ENCODE measurements around the gene TCEAL7.

TCEAL7 gene

GRCh38 chrX:103373581-103373980 is 43.5 kb downstream of the TCEAL7 start:
- Mint-ChIP-seq H3K4me3 (no peak overlapping the region), H3K27ac (no peak overlapping the region), H3K9me3 (peaks cover 26% of the 10 kb centered on the region), H3K27me3 (ENCODE audit: low read depth, poor library complexity) (no peaks in the 10 kb centered on the region), H3K36me3 (ENCODE audit: low read depth) (peaks cover 11% of the 10 kb centered on the region), H3K4me1 (peaks cover 17% of the 10 kb centered on the region)
- no peak for TF ChIP-seq CTCF (IDR thresholded peaks at IDR 0.05)
- DNase-seq = no peak

GRCh38 chrX:103376118-103376978 is 46.3 kb downstream of the TCEAL7 start, which contains the start of gene BEX3:
Gene BEX3, plus strand, starts transcription at chrX:103376538. Its CDS starts 984 bp downstream, at chrX:103377522.
- Mint-ChIP-seq H3K4me1 (peaks cover 19% of the 10 kb centered on the region), H3K27me3 (ENCODE audit: low read depth, poor library complexity) (no peaks in the 10 kb centered on the region), H3K4me3 (peak within 1 kb of the TSS; percentile 91), H3K27ac (peak within 1 kb of the TSS; percentile 96), H3K9me3 (peaks cover 22% of the 10 kb centered on the region), H3K36me3 (ENCODE audit: low read depth) (peaks cover 21% of the 10 kb centered on the region)
- peak; percentile 58 for DNase-seq
- TF ChIP-seq CTCF (IDR thresholded peaks at IDR 0.05) = no peak

- DNase-seq = peak; percentile 39
- peak overlapping the region; percentile 91 for H3K4me3 Mint-ChIP-seq
- no peaks in the 10 kb centered on the region for H3K27me3 Mint-ChIP-seq (ENCODE audit: low read depth, poor library complexity)
- peaks cover 19% of the 10 kb centered on the region for H3K4me1 Mint-ChIP-seq
- H3K27ac Mint-ChIP-seq = peak overlapping the region; percentile 88
- no peak for TF ChIP-seq CTCF (IDR thresholded peaks at IDR 0.05)
- H3K36me3 Mint-ChIP-seq (ENCODE audit: low read depth) = peaks cover 21% of the 10 kb centered on the region
- peaks cover 22% of the 10 kb centered on the region for H3K9me3 Mint-ChIP-seq
Observed at GRCh38 chrX:103376979-103377324, 46.9 kb downstream of the TCEAL7 start.

- peaks cover 32% of the 10 kb centered on the region for H3K9me3 Mint-ChIP-seq
- H3K4me1 Mint-ChIP-seq = peaks cover 19% of the 10 kb centered on the region
- H3K27me3 Mint-ChIP-seq (ENCODE audit: low read depth, poor library complexity) = no peaks in the 10 kb centered on the region
- no peak for DNase-seq
- peaks cover 32% of the 10 kb centered on the region for H3K36me3 Mint-ChIP-seq (ENCODE audit: low read depth)
- H3K4me3 Mint-ChIP-seq = peak overlapping the region; percentile 69
- peak overlapping the region; percentile 73 for H3K27ac Mint-ChIP-seq
- TF ChIP-seq CTCF (IDR thresholded peaks at IDR 0.05) = no peak
Observed at GRCh38 chrX:103378990-103379389, 49.0 kb downstream of the TCEAL7 start.

Measured in nephron progenitor cell (in vitro differentiated cells).